SK-N-MC (cell line): ENCODE results near the gene TNFAIP8.

ENCODE experiments used
- DNase-seq: peaks from one replicate; pipeline ENCODE4 v3.0.0-alpha.2; 2011; ENCODE audit warnings: low read depth, low spot score
- H3K27ac ChIP-seq: fragments of 200-600 bp; sonication (generic); 2 replicates; pipeline ENCODE4 v1.5.1; 2016; ENCODE audit warnings: mixed run types
- H3K36me3 ChIP-seq: fragments of 200-600 bp; sonication (generic); 2 replicates; pipeline ENCODE4 v1.6.1; 2017; ENCODE audit warnings: antibody characterized with exemption, low read length, mixed read lengths; ENCODE audit not compliant: insufficient read depth
- H3K4me3 ChIP-seq: fragments of 200-600 bp; sonication (generic); 2 replicates; pipeline ENCODE4 v1.5.1; 2016
- H3K9ac ChIP-seq: fragments of 200-600 bp; sonication (generic); 2 replicates; pipeline ENCODE4 v1.8.0; 2017; ENCODE audit warnings: mixed run types, mixed read lengths; ENCODE audit not compliant: insufficient read length
- H3K9me3 ChIP-seq: fragments of 200-600 bp; sonication (generic); 2 replicates; pipeline ENCODE4 v1.6.1; 2017; ENCODE audit warnings: low read depth, mild to moderate bottlenecking, antibody characterized with exemption, low read length, moderate library complexity, mixed read lengths
- EZH2 ChIP-seq: fragments of 200-600 bp; sonication (generic); IDR thresholded peaks from one replicate; pipeline ENCODE4 v1.6.1; 2017; ENCODE audit warnings: antibody characterized with exemption
- FOXP2 ChIP-seq: optimal IDR thresholded peaks from 2 replicates; pipeline ENCODE3; 2011; ENCODE audit warnings: mild to moderate bottlenecking, moderate library complexity; ENCODE audit not compliant: insufficient read depth; ENCODE audit errors: extremely low read length, control extremely low read depth
- POLR2AphosphoS5 ChIP-seq: IDR thresholded peaks from 2 replicates; pipeline ENCODE4 v1.6.1; 2012; ENCODE audit warnings: mild to moderate bottlenecking, low read depth, low read length, borderline replicate concordance

TNFAIP8 gene

GRCh38 chr5:119335261-119335677 is 20.6 kb upstream of the TNFAIP8 start:
- no peak overlapping the region for H3K4me3 ChIP-seq
- TF ChIP-seq POLR2AphosphoS5 (no peak), FOXP2 (no peak), EZH2 (no peak)
- H3K9me3 ChIP-seq: no peaks in the 10 kb centered on the region
- DNase-seq: no peak
- H3K9ac ChIP-seq: no peak overlapping the region
- no peaks in the 10 kb centered on the region for H3K36me3 ChIP-seq
- H3K27ac ChIP-seq: no peak overlapping the region

GRCh38 chr5:119336262-119336661 is 19.6 kb upstream of the TNFAIP8 start:
- TF ChIP-seq EZH2: no peak
- TF ChIP-seq POLR2AphosphoS5: no peak
- TF ChIP-seq FOXP2: no peak
- Histone ChIP-seq H3K4me3 (no peak overlapping the region), H3K27ac (no peak overlapping the region), H3K9me3 (no peaks in the 10 kb centered on the region), H3K9ac (no peak overlapping the region), H3K36me3 (no peaks in the 10 kb centered on the region)
- no peak for DNase-seq

GRCh38 chr5:119336845-119337580 is 18.8 kb upstream of the TNFAIP8 start:
- Histone ChIP-seq H3K9me3 (no peaks in the 10 kb centered on the region), H3K27ac (no peak overlapping the region), H3K4me3 (no peak overlapping the region), H3K36me3 (no peaks in the 10 kb centered on the region), H3K9ac (no peak overlapping the region)
- DNase-seq: no peak
- TF ChIP-seq FOXP2 (no peak), POLR2AphosphoS5 (no peak), EZH2 (no peak)

- no peak overlapping the region for H3K9ac ChIP-seq
Measured at GRCh38 chr5:119338326-119338946, 17.4 kb upstream of the TNFAIP8 start.

GRCh38 chr5:119339344-119339743 is 16.5 kb upstream of the TNFAIP8 start:
- no peaks in the 10 kb centered on the region for H3K9me3 ChIP-seq
- no peak overlapping the region for H3K4me3 ChIP-seq
- no peak overlapping the region for H3K9ac ChIP-seq
- TF ChIP-seq EZH2 (no peak), FOXP2 (no peak), POLR2AphosphoS5 (no peak)
- no peak overlapping the region for H3K27ac ChIP-seq
- DNase-seq: no peak
- no peaks in the 10 kb centered on the region for H3K36me3 ChIP-seq

More at GRCh38 chr5:119338326-119338946, 17.4 kb upstream of the TNFAIP8 start:
- H3K27ac ChIP-seq: no peak overlapping the region
- no peak for DNase-seq
- no peaks in the 10 kb centered on the region for H3K36me3 ChIP-seq
- TF ChIP-seq EZH2 (no peak), POLR2AphosphoS5 (no peak), FOXP2 (no peak)
- no peaks in the 10 kb centered on the region for H3K9me3 ChIP-seq
- no peak overlapping the region for H3K4me3 ChIP-seq

GRCh38 chr5:119339965-119340364 is 15.9 kb upstream of the TNFAIP8 start:
- Histone ChIP-seq H3K9me3 (no peaks in the 10 kb centered on the region), H3K9ac (no peak overlapping the region), H3K4me3 (no peak overlapping the region), H3K36me3 (no peaks in the 10 kb centered on the region), H3K27ac (no peak overlapping the region)
- TF ChIP-seq EZH2 (no peak), POLR2AphosphoS5 (no peak)
- DNase-seq: no peak

GRCh38 chr5:119340597-119341218 is 15.1 kb upstream of the TNFAIP8 start:
- Histone ChIP-seq H3K27ac (no peak overlapping the region), H3K4me3 (no peak overlapping the region), H3K36me3 (no peaks in the 10 kb centered on the region), H3K9me3 (no peaks in the 10 kb centered on the region), H3K9ac (no peak overlapping the region)
- TF ChIP-seq POLR2AphosphoS5: no peak
- TF ChIP-seq FOXP2: no peak
- TF ChIP-seq EZH2: no peak
- DNase-seq: no peak

GRCh38 chr5:119341452-119342349 is 14.1 kb upstream of the TNFAIP8 start:
- Histone ChIP-seq H3K36me3 (no peaks in the 10 kb centered on the region), H3K9ac (no peak overlapping the region), H3K4me3 (no peak overlapping the region), H3K27ac (no peak overlapping the region), H3K9me3 (no peaks in the 10 kb centered on the region)
- DNase-seq: no peak
- TF ChIP-seq POLR2AphosphoS5 (no peak), EZH2 (no peak), FOXP2 (no peak)
